RCC 7860 (cell line): ENCODE data around the gene CLINT1.
"Not testable (repeated sequence)": the region's sequence is repeated elsewhere in the genome, so short reads cannot be mapped to it uniquely, and the experiment has no call there.

Source experiments
- DNase-seq: peaks from one replicate; pipeline ENCODE4 v3.0.0-alpha.2; 2015; ENCODE audit warnings: low spot score
- FAIRE-seq: peaks from 2 replicates; lab custom pipeline; 2012; peaks lifted over from hg19 to GRCh38; lab: Jason Lieb, UNC

The CLINT1 gene

GRCh38 chr5:157864067-157864466, 5.1 kb upstream of the CLINT1 start:
- FAIRE-seq (no peak), DNase-seq (no peak)

- FAIRE-seq, result no peak
- DNase-seq, result no peak
Observed at GRCh38 chr5:157862183-157862851, 3.4 kb upstream of the CLINT1 start.

GRCh38 chr5:157860898-157861890, 2.2 kb upstream of the CLINT1 start:
- no peak for FAIRE-seq

GRCh38 chr5:157859227-157859575, 256 bp upstream of the CLINT1 start:
- no peak for FAIRE-seq

More at GRCh38 chr5:157860898-157861890, 2.2 kb upstream of the CLINT1 start:
- no peak for DNase-seq

GRCh38 chr5:157857816-157858526, 974 bp downstream of the CLINT1 start:
- FAIRE-seq (no peak), DNase-seq (peak; percentile 8)

More at GRCh38 chr5:157859227-157859575, 256 bp upstream of the CLINT1 start:
- DNase-seq, result no peak

GRCh38 chr5:157855404-157855994, 3.4 kb downstream of the CLINT1 start:
- DNase-seq (peak; percentile 42), FAIRE-seq (no peak)

- not testable (repeated sequence) for FAIRE-seq, DNase-seq
Observed at GRCh38 chr5:157853365-157853764, 5.6 kb downstream of the CLINT1 start.

- no peak for FAIRE-seq
- no peak for DNase-seq
Observed at GRCh38 chr5:157845914-157846598, 12.9 kb downstream of the CLINT1 start.

GRCh38 chr5:157842787-157843186, 16.2 kb downstream of the CLINT1 start:
- DNase-seq (no peak), FAIRE-seq (no peak)

- no peak for DNase-seq
- FAIRE-seq, result no peak
Observed at GRCh38 chr5:157842185-157842584, 16.8 kb downstream of the CLINT1 start.

- no peak for DNase-seq
Observed at GRCh38 chr5:157839157-157839795, 19.7 kb downstream of the CLINT1 start.

GRCh38 chr5:157836121-157836753, 22.7 kb downstream of the CLINT1 start:
- FAIRE-seq, result no peak
- no peak for DNase-seq

More at GRCh38 chr5:157839157-157839795, 19.7 kb downstream of the CLINT1 start:
- no peak for FAIRE-seq

- DNase-seq (no peak), FAIRE-seq (no peak)
Observed at GRCh38 chr5:157835041-157835440, 23.9 kb downstream of the CLINT1 start.

- FAIRE-seq, result no peak
- no peak for DNase-seq
Observed at GRCh38 chr5:157828944-157829639, 29.9 kb downstream of the CLINT1 start.

GRCh38 chr5:157828105-157828943, 30.6 kb downstream of the CLINT1 start:
- no peak for DNase-seq
- FAIRE-seq, result no peak

GRCh38 chr5:157827423-157827822, 31.5 kb downstream of the CLINT1 start:
- DNase-seq (no peak), FAIRE-seq (no peak)

GRCh38 chr5:157823655-157824054, 35.3 kb downstream of the CLINT1 start:
- no peak for DNase-seq
- no peak for FAIRE-seq
